Nephron (organoid): Measurements from ENCODE around the gene HDHD2.

Experiments
- H3K27ac Mint-ChIP-seq, 3 experiments: 2 replicates each; pipeline ENCODE4 v1.8.0; 2020; ENCODE audit warnings: mixed read lengths in 3 of 3, mild to moderate bottlenecking in 2 of 3, moderate library complexity in 1 of 3
- H3K27me3 Mint-ChIP-seq: 2 replicates; pipeline ENCODE4 v1.8.0; 2021; ENCODE audit warnings: low read depth, mild to moderate bottlenecking, moderate library complexity, mixed read lengths
- H3K36me3 Mint-ChIP-seq: 2 replicates; pipeline ENCODE4 v1.8.0; 2020; ENCODE audit warnings: low read depth, mixed read lengths
- H3K4me1 Mint-ChIP-seq: 2 replicates; pipeline ENCODE4 v1.8.0; 2020; ENCODE audit warnings: mixed read lengths
- H3K4me3 Mint-ChIP-seq, 3 experiments: 2 replicates each; pipeline ENCODE4 v1.8.0; 2020; ENCODE audit warnings: mild to moderate bottlenecking in 3 of 3, mixed read lengths in 3 of 3, moderate library complexity in 2 of 3
- H3K9me3 Mint-ChIP-seq: 2 replicates; pipeline ENCODE4 v1.8.0; 2020; ENCODE audit warnings: mixed read lengths
- TF ChIP-seq, protein P1 (sequence below), 3 experiments: fragments of 200-600 bp; sonication (generic); IDR thresholded peaks; one replicate each; pipeline ENCODE4 v1.5.0; 2021; ENCODE audit warnings: antibody characterized with exemption in 3 of 3; ENCODE audit not compliant: unreplicated experiment in 3 of 3

The HDHD2 gene

DNA sequence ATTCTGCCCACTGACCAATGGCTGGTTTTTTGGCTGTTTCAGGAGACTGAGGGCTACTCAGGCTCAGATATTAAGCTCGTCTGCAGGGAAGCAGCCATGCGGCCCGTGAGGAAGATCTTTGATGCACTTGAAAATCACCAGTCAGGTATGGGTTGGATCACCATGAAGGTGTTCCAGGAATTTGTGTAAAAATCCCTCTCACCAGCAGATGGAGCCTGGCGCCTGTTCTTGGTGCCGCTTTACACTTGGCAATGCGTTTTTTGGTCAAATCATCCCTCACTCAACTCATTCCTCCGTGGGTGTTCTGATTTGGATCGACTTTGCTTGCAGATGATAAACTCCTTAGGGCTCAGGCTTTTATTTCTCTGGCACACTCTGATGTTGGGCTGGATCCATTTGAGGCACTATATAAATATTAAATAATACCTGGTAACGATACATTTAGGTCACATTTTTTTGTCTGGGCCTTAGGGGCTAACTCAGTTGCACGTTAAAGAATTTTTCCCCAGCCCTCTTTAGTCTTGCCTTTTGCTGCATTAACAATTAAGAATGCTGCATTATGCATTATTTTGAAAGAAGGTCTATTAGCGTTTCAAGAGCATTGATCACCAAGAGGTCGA, 50.0 kb downstream of the HDHD2 start:
- H3K36me3 Mint-ChIP-seq, result peaks cover 5% of the 10 kb centered on the region
- no peak overlapping the region for H3K27ac Mint-ChIP-seq
- TF ChIP-seq, protein P1, sequence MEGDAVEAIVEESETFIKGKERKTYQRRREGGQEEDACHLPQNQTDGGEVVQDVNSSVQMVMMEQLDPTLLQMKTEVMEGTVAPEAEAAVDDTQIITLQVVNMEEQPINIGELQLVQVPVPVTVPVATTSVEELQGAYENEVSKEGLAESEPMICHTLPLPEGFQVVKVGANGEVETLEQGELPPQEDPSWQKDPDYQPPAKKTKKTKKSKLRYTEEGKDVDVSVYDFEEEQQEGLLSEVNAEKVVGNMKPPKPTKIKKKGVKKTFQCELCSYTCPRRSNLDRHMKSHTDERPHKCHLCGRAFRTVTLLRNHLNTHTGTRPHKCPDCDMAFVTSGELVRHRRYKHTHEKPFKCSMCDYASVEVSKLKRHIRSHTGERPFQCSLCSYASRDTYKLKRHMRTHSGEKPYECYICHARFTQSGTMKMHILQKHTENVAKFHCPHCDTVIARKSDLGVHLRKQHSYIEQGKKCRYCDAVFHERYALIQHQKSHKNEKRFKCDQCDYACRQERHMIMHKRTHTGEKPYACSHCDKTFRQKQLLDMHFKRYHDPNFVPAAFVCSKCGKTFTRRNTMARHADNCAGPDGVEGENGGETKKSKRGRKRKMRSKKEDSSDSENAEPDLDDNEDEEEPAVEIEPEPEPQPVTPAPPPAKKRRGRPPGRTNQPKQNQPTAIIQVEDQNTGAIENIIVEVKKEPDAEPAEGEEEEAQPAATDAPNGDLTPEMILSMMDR (IDR thresholded peaks at IDR 0.05; ENCODE audit: unreplicated experiment in 3 of 3), result peak; percentile 70 to 77 (median 75)
- H3K4me3 Mint-ChIP-seq, result no peak overlapping the region
- H3K9me3 Mint-ChIP-seq, result no peaks in the 10 kb centered on the region
- no peaks in the 10 kb centered on the region for H3K4me1 Mint-ChIP-seq
- H3K27me3 Mint-ChIP-seq, result no peaks in the 10 kb centered on the region

DNA sequence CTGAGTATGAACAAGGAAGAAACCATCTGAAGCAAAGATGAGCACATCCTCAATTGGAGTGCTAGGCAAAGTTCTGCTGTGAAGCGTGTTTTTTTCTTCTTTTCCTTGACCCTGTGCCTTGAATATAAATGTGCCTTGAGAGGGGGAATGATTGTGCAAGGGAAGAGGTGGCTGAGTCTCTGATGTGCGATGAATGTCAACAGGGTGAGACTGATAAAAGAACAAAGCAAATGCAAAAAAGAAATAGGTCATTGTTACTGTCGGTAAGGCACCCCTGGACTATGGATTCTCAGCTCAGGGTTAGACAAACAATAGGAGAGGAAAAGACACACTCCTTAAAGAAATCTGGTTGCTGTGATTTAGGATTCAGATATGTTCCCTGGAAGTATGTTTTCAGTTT, 54.5 kb downstream of the HDHD2 start:
- H3K27me3 Mint-ChIP-seq, result peaks cover 3% of the 10 kb centered on the region
- TF ChIP-seq, protein P1 (IDR thresholded peaks at IDR 0.05; ENCODE audit: unreplicated experiment in 3 of 3), result no peak
- no peaks in the 10 kb centered on the region for H3K4me1 Mint-ChIP-seq
- no peaks in the 10 kb centered on the region for H3K36me3 Mint-ChIP-seq
- H3K27ac Mint-ChIP-seq, result no peak overlapping the region
- H3K4me3 Mint-ChIP-seq, result no peak overlapping the region
- no peaks in the 10 kb centered on the region for H3K9me3 Mint-ChIP-seq

DNA sequence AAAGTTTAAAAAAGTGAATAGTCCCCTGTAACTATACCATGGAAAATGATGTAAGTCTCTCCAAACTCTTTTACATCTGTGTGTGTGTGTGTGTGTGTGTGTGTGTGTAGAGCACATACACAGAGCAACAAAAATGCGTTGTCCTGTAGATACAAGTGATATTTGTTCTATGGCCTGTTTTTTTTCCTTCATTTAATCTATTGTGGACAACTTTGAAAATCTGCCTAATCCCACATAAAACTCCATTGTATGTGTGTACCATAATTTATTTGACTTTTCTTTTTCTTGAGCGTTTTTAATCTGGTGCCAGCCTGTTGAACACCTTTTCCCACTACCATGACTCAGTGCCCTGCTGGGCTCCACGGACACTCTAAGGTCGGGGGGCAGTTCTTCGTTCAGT, 62.6 kb downstream of the HDHD2 start:
- TF ChIP-seq, protein P1 (IDR thresholded peaks at IDR 0.05; ENCODE audit: unreplicated experiment in 3 of 3), result no peak
- H3K27ac Mint-ChIP-seq, result no peak overlapping the region
- peaks cover 4% of the 10 kb centered on the region for H3K36me3 Mint-ChIP-seq
- H3K4me1 Mint-ChIP-seq, result no peaks in the 10 kb centered on the region
- H3K4me3 Mint-ChIP-seq, result no peak overlapping the region
- no peaks in the 10 kb centered on the region for H3K27me3 Mint-ChIP-seq
- H3K9me3 Mint-ChIP-seq, result no peaks in the 10 kb centered on the region

DNA sequence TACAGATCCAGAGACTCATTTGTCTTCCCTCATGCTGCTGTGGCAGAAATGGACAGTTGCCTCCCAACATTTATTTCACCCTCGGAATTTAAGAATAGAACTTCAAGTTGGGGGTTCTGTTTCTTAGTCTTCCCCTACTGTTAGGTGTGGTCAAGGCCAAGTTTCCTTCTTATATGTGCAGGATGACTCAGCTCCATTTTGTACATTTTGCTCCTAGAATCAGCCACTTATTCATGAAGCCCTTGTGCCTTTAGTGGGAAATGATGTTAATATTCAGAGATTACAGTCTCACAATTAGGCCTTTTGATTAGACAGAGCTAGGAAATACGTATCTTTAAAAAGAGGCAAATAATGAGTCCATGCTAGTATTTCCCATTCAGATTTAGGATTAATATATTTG, 68.7 kb downstream of the HDHD2 start:
- TF ChIP-seq, protein P1 (IDR thresholded peaks at IDR 0.05; ENCODE audit: unreplicated experiment in 3 of 3), result no peak
- no peaks in the 10 kb centered on the region for H3K36me3 Mint-ChIP-seq
- no peaks in the 10 kb centered on the region for H3K4me1 Mint-ChIP-seq
- no peaks in the 10 kb centered on the region for H3K27me3 Mint-ChIP-seq
- H3K9me3 Mint-ChIP-seq, result no peaks in the 10 kb centered on the region
- no peak overlapping the region for H3K27ac Mint-ChIP-seq
- no peak overlapping the region for H3K4me3 Mint-ChIP-seq

DNA sequence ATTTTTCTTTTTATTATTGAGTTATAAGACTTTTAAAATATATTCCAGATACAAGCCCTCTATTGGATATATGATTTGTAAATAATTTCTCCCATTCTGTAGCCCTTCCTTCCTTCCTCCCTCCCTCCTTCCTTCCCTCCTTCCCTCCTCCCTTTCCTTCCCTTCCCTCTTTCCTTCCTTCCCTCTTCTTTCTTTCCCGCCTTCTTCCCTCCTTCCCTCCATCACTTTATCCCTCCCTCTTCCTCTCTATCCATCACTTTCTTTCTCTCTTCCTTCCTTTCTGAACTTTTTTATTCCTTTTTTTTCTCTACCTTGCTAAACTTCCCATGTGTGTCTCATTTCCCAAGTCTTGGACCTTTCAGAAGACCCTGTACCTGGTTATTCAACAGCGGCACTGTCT, 69.4 kb downstream of the HDHD2 start:
- Mint-ChIP-seq H3K36me3 (no peaks in the 10 kb centered on the region), H3K27me3 (no peaks in the 10 kb centered on the region)

DNA sequence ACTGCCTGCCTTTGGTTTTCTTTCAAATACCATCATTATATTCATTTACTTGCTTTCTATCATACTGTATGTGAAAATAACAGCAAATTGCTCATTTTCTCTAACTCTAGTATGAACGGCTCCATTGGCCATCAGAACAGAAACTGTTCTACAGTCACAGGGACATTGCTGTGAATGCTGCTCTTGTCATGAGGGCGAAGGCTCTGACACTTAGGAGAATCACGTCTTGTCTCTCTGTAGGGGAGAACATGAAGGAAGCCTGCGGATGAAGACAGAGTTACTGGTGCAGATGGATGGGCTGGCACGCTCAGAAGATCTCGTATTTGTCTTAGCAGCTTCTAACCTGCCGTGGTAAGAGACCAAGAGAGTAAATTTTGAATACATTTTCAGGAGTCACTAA, 73.2 kb downstream of the HDHD2 start:
- Mint-ChIP-seq H3K36me3 (no peaks in the 10 kb centered on the region), H3K27me3 (no peaks in the 10 kb centered on the region)
- TF ChIP-seq, protein P1 (IDR thresholded peaks at IDR 0.05; ENCODE audit: unreplicated experiment in 3 of 3), result no peak

More for the DNA sequence above, 69.4 kb downstream of the HDHD2 start:
- no peaks in the 10 kb centered on the region for H3K4me1 Mint-ChIP-seq
- H3K4me3 Mint-ChIP-seq, result no peak overlapping the region
- TF ChIP-seq, protein P1 (IDR thresholded peaks at IDR 0.05; ENCODE audit: unreplicated experiment in 3 of 3), result no peak
- no peak overlapping the region for H3K27ac Mint-ChIP-seq
- no peaks in the 10 kb centered on the region for H3K9me3 Mint-ChIP-seq

More for the DNA sequence above, 73.2 kb downstream of the HDHD2 start:
- Mint-ChIP-seq H3K4me1 (peaks cover 5% of the 10 kb centered on the region), H3K4me3 (no peak overlapping the region), H3K27ac (no peak overlapping the region), H3K9me3 (no peaks in the 10 kb centered on the region)
